IMR-90 (cell line): ENCODE results near the gene PIM3. TPM values are rescaled to one million over a fixed set of nuclear protein-coding genes. Genes with fewer than 3 reads are reported as not detected.

Source experiments
- ATAC-seq: fragments of 200-7000 bp; cut with Tn5 transposase; 2 replicates; pipeline ENCODE4 v1.9.1; 2020; ENCODE audit warnings: low read depth, mild to moderate bottlenecking, moderate library complexity
- BruUV-seq: library from RNA; stranded (reverse); fragments of 400-500 nt; replicated peaks from 2 replicates; lab custom pipeline; 2021; lab: Mats Ljungman, UMichigan
- CTCF ChIA-PET: fragments of 300-600 bp; formaldehyde crosslinking; extraction: SDS; loops from one replicate; lab custom pipeline; 2021; ENCODE audit warnings: antibody characterized with exemption; lab: Yijun Ruan, JAX
- POLR2A ChIA-PET: fragments of 300-600 bp; sonication (Branson Sonifier 250); formaldehyde crosslinking; loops from one replicate; lab custom pipeline; 2022; ENCODE audit warnings: antibody characterized with exemption; ENCODE audit not compliant: unreplicated experiment; lab: Charles Lee
- DNase-seq: peaks from one replicate; pipeline ENCODE4 v3.0.0; 2013
- H2AFZ ChIP-seq: replicated peaks from 2 replicates; pipeline ENCODE3; 2013; ENCODE audit warnings: low read length, mild to moderate bottlenecking; ENCODE audit not compliant: poor library complexity
- H2AK5ac ChIP-seq: 2 replicates; pipeline ENCODE4 v1.6.1; 2013; ENCODE audit warnings: low read depth, low read length, inconsistent platforms
- H2AK9ac ChIP-seq: replicated peaks from 2 replicates; pipeline ENCODE3; 2013; ENCODE audit warnings: mild to moderate bottlenecking, low read depth, low read length, moderate library complexity; ENCODE audit not compliant: poor library complexity
- H2BK120ac ChIP-seq: 2 replicates; pipeline ENCODE4 v1.6.1; 2013; ENCODE audit warnings: low read depth, low read length, inconsistent platforms
- H2BK15ac ChIP-seq: 3 replicates; pipeline ENCODE4 v1.6.1; 2013; ENCODE audit warnings: low read depth, low read length, inconsistent platforms
- H2BK20ac ChIP-seq: 2 replicates; pipeline ENCODE4 v1.6.1; 2013; ENCODE audit warnings: low read depth, mild to moderate bottlenecking, inconsistent platforms, low read length, moderate library complexity
- H2BK5ac ChIP-seq: 2 replicates; pipeline ENCODE4 v1.6.1; 2013; ENCODE audit warnings: mild to moderate bottlenecking, low read depth, low read length, inconsistent platforms; ENCODE audit not compliant: poor library complexity, severe bottlenecking
- H3K14ac ChIP-seq: replicated peaks from 2 replicates; pipeline ENCODE4 v1.6.1; 2013; ENCODE audit warnings: low read depth, low read length, inconsistent platforms
- H3K18ac ChIP-seq: 2 replicates; pipeline ENCODE4 v1.6.1; 2013; ENCODE audit warnings: low read depth, low read length, control low read depth
- H3K23ac ChIP-seq: 2 replicates; pipeline ENCODE4 v1.6.1; 2013; ENCODE audit warnings: low read depth, low read length, inconsistent platforms
- H3K27ac ChIP-seq: 2 replicates; pipeline ENCODE4 v1.5.1; 2013; ENCODE audit warnings: mild to moderate bottlenecking, control low read depth, low read length; ENCODE audit not compliant: insufficient read depth
- H3K27me3 ChIP-seq: 2 replicates; pipeline ENCODE4 v1.6.1; 2013; ENCODE audit warnings: low read length; ENCODE audit not compliant: control insufficient read depth, insufficient read depth
- H3K36me3 ChIP-seq: 2 replicates; pipeline ENCODE4 v1.6.1; 2013; ENCODE audit warnings: low read length, mixed read lengths; ENCODE audit not compliant: control insufficient read depth, insufficient read depth
- H3K4ac ChIP-seq: 2 replicates; pipeline ENCODE4 v1.6.1; 2013; ENCODE audit warnings: low read depth, low read length, inconsistent platforms
- H3K4me1 ChIP-seq: 2 replicates; pipeline ENCODE4 v1.6.1; 2013; ENCODE audit warnings: low read length, mixed read lengths; ENCODE audit not compliant: control insufficient read depth, insufficient read depth
- H3K4me2 ChIP-seq: 2 replicates; pipeline ENCODE4 v1.6.1; 2013; ENCODE audit warnings: low read depth, mild to moderate bottlenecking, control low read depth, low read length, moderate library complexity
- H3K4me3 ChIP-seq: 2 replicates; pipeline ENCODE4 v1.5.1; 2013; ENCODE audit warnings: low read depth, mild to moderate bottlenecking, control low read depth, low read length, moderate library complexity; ENCODE audit not compliant: insufficient read depth
- H3K56ac ChIP-seq: 2 replicates; pipeline ENCODE4 v1.6.1; 2013; ENCODE audit warnings: low read length, inconsistent platforms; ENCODE audit not compliant: insufficient read depth; ENCODE audit errors: extremely low read depth
- H3K79me1 ChIP-seq, 2 experiments: 2 replicates each; pipeline ENCODE4 v1.6.1; 2013; ENCODE audit warnings: low read length in 2 of 2, inconsistent platforms in 1 of 2, low read depth in 1 of 2
- H3K9ac ChIP-seq: 2 replicates; pipeline ENCODE4 v1.6.1; 2013; ENCODE audit warnings: low read depth, low read length, control low read depth
- H3K9me1 ChIP-seq: 2 replicates; pipeline ENCODE4 v1.6.1; 2013; ENCODE audit warnings: low read length, inconsistent platforms; ENCODE audit not compliant: insufficient read depth
- H3K9me3 ChIP-seq: 2 replicates; pipeline ENCODE4 v1.6.1; 2013; ENCODE audit warnings: low read length; ENCODE audit not compliant: control insufficient read depth, insufficient read depth
- H4K20me1 ChIP-seq: 2 replicates; pipeline ENCODE4 v1.6.1; 2013; ENCODE audit warnings: low read length, inconsistent platforms; ENCODE audit not compliant: insufficient read depth
- H4K5ac ChIP-seq: 2 replicates; pipeline ENCODE4 v1.6.1; 2013; ENCODE audit warnings: mild to moderate bottlenecking, low read depth, low read length, control low read depth
- H4K8ac ChIP-seq, 2 experiments: 2 replicates each; pipeline ENCODE4 v1.6.1; 2013; ENCODE audit warnings: low read depth in 2 of 2, low read length in 2 of 2, control low read depth in 1 of 2, inconsistent platforms in 1 of 2
- H4K91ac ChIP-seq: 2 replicates; pipeline ENCODE4 v1.6.1; 2013; ENCODE audit warnings: low read depth, low read length, inconsistent platforms; ENCODE audit not compliant: insufficient read depth
- CEBPB ChIP-seq: IDR thresholded peaks from 2 replicates; pipeline ENCODE4 v1.6.1; 2012; ENCODE audit warnings: low read depth, low read length, improper control_type of control experiment
- CHD1 ChIP-seq: IDR thresholded peaks from 2 replicates; pipeline ENCODE4 v1.6.1; 2012; ENCODE audit warnings: low read depth, low read length, improper control_type of control experiment
- MAFK ChIP-seq: IDR thresholded peaks from 2 replicates; pipeline ENCODE4 v1.6.1; 2012; ENCODE audit warnings: low read depth, low read length, improper control_type of control experiment
- MAZ ChIP-seq: IDR thresholded peaks from 2 replicates; pipeline ENCODE4 v1.6.1; 2012; ENCODE audit warnings: low read depth, mild to moderate bottlenecking, low read length, improper control_type of control experiment, moderate library complexity, borderline replicate concordance
- POLR2A ChIP-seq: IDR thresholded peaks from 2 replicates; pipeline ENCODE4 v1.6.1; 2012; ENCODE audit warnings: mild to moderate bottlenecking, low read depth, low read length
- SMC3 ChIP-seq: fragments of 150-350 bp; IDR thresholded peaks from 2 replicates; pipeline ENCODE4 v1.6.1; 2016; ENCODE audit warnings: low read depth, mild to moderate bottlenecking, antibody characterized with exemption, low read length, moderate library complexity
- WGBS, 2 experiments: methylation state at CpG; one replicate each; pipeline versions ENCODE4 v1.1.5 to v1.1.7; 2013; ENCODE audit warnings: missing lambda C conversion rate in 2 of 2; ENCODE audit not compliant: insufficient read length in 1 of 2; ENCODE audit errors: extremely low coverage in 2 of 2; 5-methylcytosine and 5-hydroxymethylcytosine counted together
- dilution Hi-C: fragments of 300-500 bp; cut with HindIII; formaldehyde crosslinking; loops from one replicate; pipeline ENCODE4 v1.14.3; 2018; ENCODE audit warnings: low sequenced_read_pairs; ENCODE audit not compliant: unreplicated experiment
- in situ Hi-C: fragments of 300-500 bp; cut with MboI; formaldehyde crosslinking; loops from 3 replicates; pipeline ENCODE4 v1.14.3; 2019; ENCODE audit warnings: low sequenced_read_pairs, inconsistent platforms, mixed read lengths
- intact Hi-C: fragments of 100-400 bp; cut with micrococcal nuclease; formaldehyde crosslinking; loops from 2 replicates; pipeline ENCODE4 v1.10.0; 2022
- polyA plus RNA-seq, 3 experiments: library from polyadenylated mRNA; depleted of rRNA; stranded (reverse); fragments of >200 nt; gene quantifications; 2 replicates each; pipeline ENCODE4 v1.2.3, GENCODE V29; 2012; ENCODE audit warnings: low replicate concordance in 1 of 3
- total RNA-seq: library from RNA; depleted of rRNA; stranded (reverse); fragments of >200 nt; gene quantifications from 2 replicates; pipeline ENCODE4 v1.2.3, GENCODE V29; 2012
- TF ChIP-seq, protein P1 (sequence below): fragments of 150-350 bp; IDR thresholded peaks from 2 replicates; pipeline ENCODE4 v1.6.1; 2016; ENCODE audit warnings: low read depth, mild to moderate bottlenecking, low read length, moderate library complexity, borderline replicate concordance

PIM3 gene
- total and polyA plus RNA-seq, 2 of the 4 experiments (the other 2 are of a cell fraction): 8.6 to 24.7 TPM

DNA sequence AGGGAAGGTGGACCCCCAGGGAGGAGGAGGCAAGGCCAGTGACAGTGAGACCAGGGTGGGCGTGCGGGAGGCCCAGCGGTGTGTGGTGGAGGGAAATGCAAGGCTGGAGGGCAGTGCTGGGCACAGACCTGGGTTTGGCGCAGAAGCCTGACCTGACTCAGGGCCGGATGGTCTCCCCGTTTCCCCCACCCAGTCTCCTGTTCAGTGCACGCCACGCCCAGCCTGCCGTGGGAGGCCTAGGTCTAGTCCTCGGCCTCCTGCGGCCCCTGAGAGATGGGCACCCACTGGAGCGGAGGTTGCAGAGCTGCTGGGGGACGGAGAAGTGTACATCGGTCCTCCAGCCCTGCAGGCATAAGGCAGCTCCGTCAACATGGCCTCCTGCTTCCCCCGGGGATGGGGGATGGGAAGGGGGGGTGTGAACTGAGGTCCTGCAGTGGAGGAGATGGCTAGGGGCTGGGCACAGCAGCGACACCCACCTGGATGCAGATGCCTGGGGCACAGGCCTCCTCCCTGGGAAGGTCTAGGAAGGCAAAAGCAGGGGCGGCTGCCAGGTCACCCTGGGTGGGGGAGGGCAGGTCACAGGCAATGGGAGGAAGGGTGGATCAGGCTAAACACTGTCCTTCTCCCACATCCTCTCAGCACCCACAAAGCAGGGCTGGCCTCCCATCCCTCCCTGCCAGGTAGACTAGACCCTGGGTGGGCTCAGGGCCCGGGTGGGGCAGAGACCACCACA is 36.1 kb downstream of the PIM3 start:
- Histone ChIP-seq H2AFZ (peak overlapping the region; percentile 23), H3K14ac (no peak overlapping the region), H3K4me3 (no peak overlapping the region), H4K20me1 (no peaks in the 10 kb centered on the region), H3K56ac (no peak overlapping the region), H2BK5ac (no peak overlapping the region), H3K4ac (no peak overlapping the region), H2AK9ac (peak overlapping the region; percentile 1), H2AK5ac (no peak overlapping the region), H2BK20ac (no peak overlapping the region), H3K27me3 (peaks cover 14% of the 10 kb centered on the region; the same call in 1 of the 2 replicates), H4K8ac (no peak overlapping the region), H3K4me2 (no peak overlapping the region), H2BK15ac (no peak overlapping the region), H3K9me1 (peaks cover 4% of the 10 kb centered on the region; the same call in 1 of the 2 replicates), H3K79me1 (no peaks in the 10 kb centered on the region), H3K18ac (no peak overlapping the region), H4K91ac (no peak overlapping the region), H3K27ac (no peak overlapping the region), H4K5ac (no peak overlapping the region), H2BK120ac (no peak overlapping the region), H3K9me3 (peaks cover 4% of the 10 kb centered on the region), H3K23ac (no peak overlapping the region), H3K4me1 (peaks cover 2% of the 10 kb centered on the region; the same call in 1 of the 2 replicates), H3K9ac (no peak overlapping the region), H3K36me3 (no peaks in the 10 kb centered on the region)
- intact Hi-C loops: no loop called here
- ChIA-PET POLR2A (no interaction called here), CTCF (interaction anchor here (1.0 kb wide), 1 partner anchor 34 kb away, joined by 4 read pairs; no protein-coding TSS in a partner anchor)
- BruUV-seq: no TSS peak
- no peak for DNase-seq
- 71% methylated on average over 3 of the region's 19 CpGs; no CpG with 5 or more reads in 1 of the 2 experiments for WGBS, 2 experiments
- TF ChIP-seq MAFK (no peak), CEBPB (no peak), CHD1 (no peak), POLR2A (no peak), SMC3 (no peak), MAZ (no peak)
- TF ChIP-seq, protein P1, sequence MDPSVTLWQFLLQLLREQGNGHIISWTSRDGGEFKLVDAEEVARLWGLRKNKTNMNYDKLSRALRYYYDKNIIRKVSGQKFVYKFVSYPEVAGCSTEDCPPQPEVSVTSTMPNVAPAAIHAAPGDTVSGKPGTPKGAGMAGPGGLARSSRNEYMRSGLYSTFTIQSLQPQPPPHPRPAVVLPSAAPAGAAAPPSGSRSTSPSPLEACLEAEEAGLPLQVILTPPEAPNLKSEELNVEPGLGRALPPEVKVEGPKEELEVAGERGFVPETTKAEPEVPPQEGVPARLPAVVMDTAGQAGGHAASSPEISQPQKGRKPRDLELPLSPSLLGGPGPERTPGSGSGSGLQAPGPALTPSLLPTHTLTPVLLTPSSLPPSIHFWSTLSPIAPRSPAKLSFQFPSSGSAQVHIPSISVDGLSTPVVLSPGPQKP: no peak
- ATAC-seq: no peak
- dilution Hi-C loops: no loop called here
- in situ Hi-C loops: no loop called here
